Right lobe of liver (tissue), 6 donors: ENCODE measurements around the gene PROC. TPM values are rescaled to one million over a fixed set of nuclear protein-coding genes. Genes with fewer than 3 reads are reported as not detected.

Experiments
- ATAC-seq, 4 donors: fragments of 200-7000 bp; cut with Tn5 transposase; one replicate each; pipeline ENCODE4 v1.9.1; 2020; ENCODE audit warnings: mild to moderate bottlenecking in 4 of 4, moderate library complexity in 4 of 4
- DNase-seq, 3 donors: peaks; one replicate each; pipeline ENCODE4 v3.0.0-alpha.2; 2020
- H3K27ac ChIP-seq, 3 donors: fragments of 200-600 bp; one replicate each; pipeline ENCODE4 v1.8.0; 2022
- H3K27me3 ChIP-seq, 2 donors: fragments of 200-600 bp; one replicate each; pipeline ENCODE4 v1.8.0; 2022
- H3K36me3 ChIP-seq, 4 donors: fragments of 200-600 bp; sonication (generic) in 1 of 4; one replicate each; pipeline versions ENCODE4 v1.5.1 to v1.8.0; 2017 to 2022; ENCODE audit warnings: control low read depth in 1 of 4
- H3K4me1 ChIP-seq, 4 donors: fragments of 200-600 bp; sonication (generic) in 1 of 4; one replicate each; pipeline versions ENCODE4 v1.5.1 to v1.8.0; 2017 to 2022; ENCODE audit warnings: control low read depth in 1 of 4
- H3K4me3 ChIP-seq, 3 donors: fragments of 200-600 bp; one replicate each; pipeline ENCODE4 v1.8.0; 2022
- H3K9me3 ChIP-seq, 4 donors: fragments of 200-600 bp; sonication (generic) in 1 of 4; one replicate each; pipeline versions ENCODE4 v1.5.1 to v1.8.0; 2017 to 2022; ENCODE audit warnings: control low read depth in 1 of 4
- POLR2A ChIP-seq: fragments of 450-650 bp; IDR thresholded peaks from one replicate; pipeline ENCODE4 v1.6.1; 2017; ENCODE audit warnings: antibody characterized with exemption, mild to moderate bottlenecking
- WGBS: methylation state at CpG from one replicate; pipeline ENCODE4 v1.1.6; 2018; ENCODE audit warnings: low coverage, low lambda C conversion rate; ENCODE audit not compliant: insufficient coverage; ENCODE audit errors: missing lambda C conversion rate; 5-methylcytosine and 5-hydroxymethylcytosine counted together
- intact Hi-C, 2 donors: fragments of 100-400 bp; cut with DNase I; formaldehyde crosslinking; loops; one replicate each; pipeline versions ENCODE4 v1.11.2 to v1.14.1; 2022
- microRNA-seq, 2 donors: library from miRNA; unstranded; fragments of <30 nt; microRNA quantifications; one replicate each; pipeline ENCODE4, GENCODE V29; 2019 to 2020
- small RNA-seq, 2 experiments: library from RNA; depleted of rRNA; stranded (forward); fragments of <200 nt; gene quantifications; one replicate each; pipeline ENCODE3, GENCODE V24; 2016
- total RNA-seq, 6 experiments: library from RNA; depleted of rRNA in 2 of 6; stranded (reverse); fragments of >200 nt in 2 of 6; fragmentation: NEBNext Ultra II Directional in 3 of 6; extraction: Animal tissue kit (Norgen Biotek cat#: 25700) in 3 of 6; gene quantifications; one replicate each; pipeline versions ENCODE4 v1.1.0 to v1.2.4, GENCODE V29; 2016 to 2023
- TF ChIP-seq, protein P1 (sequence below), 4 donors: fragments of 200-600 bp in 3 of 4; fragments of 450-650 bp in 1 of 4; IDR thresholded peaks; one replicate each; pipeline versions ENCODE4 v1.5.1 to v1.8.0; 2016 to 2022; ENCODE audit warnings: antibody characterized with exemption in 4 of 4, mild to moderate bottlenecking in 2 of 4
- donor health status: DM: no; HTN: yes; CAD: no.
- donor health status: DM: no; HTN: no; CAD: no.
- donor health status: DM: no; HTN: no; CAD: no.
- donor health status: DM: no; HTN: yes; CAD: no.
- donor health status: DM: no; HTN: yes; CAD: no.

The PROC gene
- total RNA-seq, 6 experiments from 2014 or later = 224 to 447 (median 319) TPM

GRCh38 chr2:127472268-127472667, 54.0 kb downstream of the PROC start:
- TF ChIP-seq, protein P1, sequence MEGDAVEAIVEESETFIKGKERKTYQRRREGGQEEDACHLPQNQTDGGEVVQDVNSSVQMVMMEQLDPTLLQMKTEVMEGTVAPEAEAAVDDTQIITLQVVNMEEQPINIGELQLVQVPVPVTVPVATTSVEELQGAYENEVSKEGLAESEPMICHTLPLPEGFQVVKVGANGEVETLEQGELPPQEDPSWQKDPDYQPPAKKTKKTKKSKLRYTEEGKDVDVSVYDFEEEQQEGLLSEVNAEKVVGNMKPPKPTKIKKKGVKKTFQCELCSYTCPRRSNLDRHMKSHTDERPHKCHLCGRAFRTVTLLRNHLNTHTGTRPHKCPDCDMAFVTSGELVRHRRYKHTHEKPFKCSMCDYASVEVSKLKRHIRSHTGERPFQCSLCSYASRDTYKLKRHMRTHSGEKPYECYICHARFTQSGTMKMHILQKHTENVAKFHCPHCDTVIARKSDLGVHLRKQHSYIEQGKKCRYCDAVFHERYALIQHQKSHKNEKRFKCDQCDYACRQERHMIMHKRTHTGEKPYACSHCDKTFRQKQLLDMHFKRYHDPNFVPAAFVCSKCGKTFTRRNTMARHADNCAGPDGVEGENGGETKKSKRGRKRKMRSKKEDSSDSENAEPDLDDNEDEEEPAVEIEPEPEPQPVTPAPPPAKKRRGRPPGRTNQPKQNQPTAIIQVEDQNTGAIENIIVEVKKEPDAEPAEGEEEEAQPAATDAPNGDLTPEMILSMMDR (IDR thresholded peaks at IDR 0.05) = no peak
- no peak for TF ChIP-seq POLR2A
- Histone ChIP-seq H3K9me3 (no peaks in the 10 kb centered on the region), H3K4me3 (no peak overlapping the region), H3K4me1 (peaks cover 0 to 39% (median 11%) of the 10 kb centered on the region in 4 donors), H3K36me3 (no peaks in the 10 kb centered on the region), H3K27me3 (no peaks in the 10 kb centered on the region), H3K27ac (peak overlapping the region in 1 of 3 donors; percentile 66)
- ATAC-seq (peak in 2 of 4 donors; percentile 17 to 53), DNase-seq (no peak)
- 89% methylated on average over 1 of the region's 1 CpG for WGBS
- intact Hi-C loops = no loop called here

- 88% methylated on average over 2 of the region's 2 CpGs for WGBS
- no peak for ATAC-seq
These were observed 57.6 kb downstream of the PROC start for GRCh38 chr2:127475788-127476187.

More at GRCh38 chr2:127475788-127476187, 57.6 kb downstream of the PROC start:
- intact Hi-C loops = no loop called here
- peaks cover 0 to 5% (median 3%) of the 10 kb centered on the region in 4 donors for H3K36me3 ChIP-seq
- H3K4me3 ChIP-seq = no peak overlapping the region
- H3K27ac ChIP-seq = no peak overlapping the region
- H3K4me1 ChIP-seq = peaks cover 0 to 37% (median 7%) of the 10 kb centered on the region in 4 donors
- H3K9me3 ChIP-seq = no peaks in the 10 kb centered on the region
- no peaks in the 10 kb centered on the region for H3K27me3 ChIP-seq
- DNase-seq = no peak
- TF ChIP-seq, protein P1 (IDR thresholded peaks at IDR 0.05) = no peak
- no peak for TF ChIP-seq POLR2A

Small RNA genes within 50 kb of the gene (microRNA-seq; reads per million reads assigned to microRNA genes)
- gene MIR4783 = 0 reads per million in 2 donors

Small RNA genes within 50 kb of the gene (small RNA-seq; reads per million reads assigned to genes)
- gene MIR4783 = 0 reads per million in 2 experiments
- gene RNU4-48P = 0 reads per million in 2 experiments

Other genes starting within 250 kb of the PROC start
- under 1 TPM in 1 of 6 experiments, not detected in 5; 0.05 TPM for gene CYP27C1, start 198.1 kb upstream of the PROC start, total RNA-seq
- gene ERCC3, start 124.3 kb upstream of the PROC start, total RNA-seq = 10 to 100 TPM; 13.5 to 17.3 (median 16.0) TPM
- 10 to 100 TPM; 28.6 to 45.1 (median 39.8) TPM for gene MAP3K2, start 30.5 kb upstream of the PROC start, total RNA-seq
- 10 to 100 TPM; 15.7 to 27.9 (median 20.1) TPM for gene IWS1, start 108.1 kb downstream of the PROC start, total RNA-seq
- 1 to 10 TPM in 2 of 6 experiments, under 1 TPM in 3, not detected in 1; 0.21 to 2.7 (median 0.37) TPM for gene MYO7B, start 117.3 kb downstream of the PROC start, total RNA-seq
- gene GPR17, start 227.7 kb downstream of the PROC start, total RNA-seq = not detected